HepG2 (cell line): ENCODE results near the gene DOCK9. TPM values are rescaled to one million over a fixed set of nuclear protein-coding genes. Genes with fewer than 3 reads are reported as not detected.

Experiments used
- ATAC-seq: fragments of 200-7000 bp; cut with Tn5 transposase; 3 replicates; pipeline ENCODE4 v1.9.1; 2020; ENCODE audit warnings: mild to moderate bottlenecking, moderate library complexity
- BruUV-seq: library from RNA; stranded (reverse); fragments of 400-500 nt; replicated peaks from 2 replicates; lab custom pipeline; 2021; lab: Mats Ljungman, UMichigan
- CTCF ChIA-PET: fragments of 300-600 bp; formaldehyde crosslinking; extraction: SDS; loops from one replicate; lab custom pipeline; 2021; ENCODE audit warnings: low total read pairs, inconsistent platforms, low intra/inter-chr PET ratio; lab: Yijun Ruan, JAX
- POLR2A ChIA-PET: fragments of 350-600 bp; sonication (Branson Sonifier 250); formaldehyde crosslinking; loops from one replicate; lab custom pipeline; 2020; ENCODE audit warnings: antibody characterized with exemption, inconsistent platforms; lab: Yijun Ruan, JAX
- DNase-seq: peaks from one replicate; pipeline ENCODE4 v3.0.0-alpha.2; 2015; ENCODE audit warnings: low spot score
- FAIRE-seq: peaks from 3 replicates; lab custom pipeline; 2011; peaks lifted over from hg19 to GRCh38; lab: Jason Lieb, UNC
- H2AFZ ChIP-seq: one replicate; pipeline ENCODE4 v1.6.1; 2011; ENCODE audit warnings: low read length, inconsistent platforms
- H3K27ac ChIP-seq: fragments of 300-600 bp; 3 replicates; pipeline ENCODE4 v1.8.0; 2011; ENCODE audit warnings: mixed run types, mild to moderate bottlenecking, mixed read lengths, low read length, inconsistent platforms; ENCODE audit not compliant: insufficient read depth; ENCODE audit errors: extremely low read length
- H3K27me3 ChIP-seq, 2 experiments: fragments of 200-600 bp in 1 of 2; 2 replicates in 1 of 2; 3 replicates in 1 of 2; pipeline versions ENCODE4 v1.6.0 to v1.8.0; 2011; ENCODE audit warnings: low read length in 2 of 2, mild to moderate bottlenecking in 2 of 2, moderate library complexity in 2 of 2, inconsistent platforms in 1 of 2; ENCODE audit not compliant: insufficient read depth in 2 of 2, control insufficient read depth in 1 of 2
- H3K36me3 ChIP-seq, 2 experiments: fragments of 200-600 bp in 1 of 2; replicated peaks in 1 of 2; 2 replicates in 1 of 2; 3 replicates in 1 of 2; pipeline versions ENCODE4 v1.5.1 to v1.8.0; 2011; ENCODE audit warnings: low read length in 2 of 2, inconsistent platforms in 1 of 2; ENCODE audit not compliant: insufficient read depth in 2 of 2, control insufficient read depth in 1 of 2
- H3K4me1 ChIP-seq: 2 replicates; pipeline ENCODE4 v1.5.1; 2012; ENCODE audit warnings: low read length, inconsistent platforms; ENCODE audit not compliant: insufficient read depth
- H3K4me2 ChIP-seq: 2 replicates; pipeline ENCODE4 v1.6.0; 2011; ENCODE audit warnings: low read depth, low read length, inconsistent platforms
- H3K4me3 ChIP-seq, 3 experiments: fragments of 200-600 bp in 1 of 3; sonication (generic), shearing (Covaris generic) in 1 of 3; replicated peaks in 1 of 3; 2 replicates each; pipeline ENCODE4 v1.5.1; 2011 to 2016; ENCODE audit warnings: low read length in 3 of 3, inconsistent platforms in 2 of 3, low read depth in 2 of 3, mild to moderate bottlenecking in 2 of 3, control low read depth in 1 of 3, mixed read lengths in 1 of 3; ENCODE audit not compliant: insufficient read depth in 1 of 3
- H3K79me2 ChIP-seq: one replicate; pipeline ENCODE4 v1.6.1; 2011; ENCODE audit warnings: low read length, inconsistent platforms; ENCODE audit not compliant: insufficient read depth
- H3K9ac ChIP-seq: 2 replicates; pipeline ENCODE4 v1.6.0; 2011; ENCODE audit warnings: mild to moderate bottlenecking, low read depth, low read length, inconsistent platforms; ENCODE audit not compliant: insufficient read depth
- H3K9me3 ChIP-seq: 2 replicates; pipeline ENCODE4 v1.5.1; 2012; ENCODE audit warnings: mild to moderate bottlenecking, low read length
- H4K20me1 ChIP-seq: 2 replicates; pipeline ENCODE4 v1.6.0; 2011; ENCODE audit warnings: inconsistent platforms, mild to moderate bottlenecking, low read length, moderate library complexity; ENCODE audit not compliant: insufficient read depth
- BCL3 ChIP-seq: sonication (generic); formaldehyde crosslinking; IDR thresholded peaks from 2 replicates; pipeline ENCODE4 v1.5.1; 2020; ENCODE audit warnings: mild to moderate bottlenecking, missing genetic modification reagents, moderate library complexity
- CEBPB ChIP-seq: IDR thresholded peaks from 2 replicates; pipeline ENCODE4 v1.6.1; 2011; ENCODE audit warnings: low read depth, low read length, improper control_type of control experiment, borderline replicate concordance
- DMAP1 ChIP-seq: IDR thresholded peaks from 2 replicates; pipeline ENCODE4 v1.6.1; 2016
- EP300 ChIP-seq, 3 experiments: sonication (generic) in 1 of 3; formaldehyde crosslinking in 1 of 3; IDR thresholded peaks; 2 replicates each; pipeline versions ENCODE4 v1.5.1 to v1.6.1; 2011 to 2020; ENCODE audit warnings: low read depth in 2 of 3, low read length in 2 of 3, borderline replicate concordance in 1 of 3, improper control_type of control experiment in 1 of 3, mild to moderate bottlenecking in 1 of 3, missing genetic modification reagents in 1 of 3, moderate library complexity in 1 of 3
- MEF2D ChIP-seq: sonication (generic); formaldehyde crosslinking; IDR thresholded peaks from 2 replicates; pipeline ENCODE4 v1.5.1; 2020; ENCODE audit warnings: mild to moderate bottlenecking, missing genetic modification reagents
- NCOA1 ChIP-seq: sonication (generic); formaldehyde crosslinking; IDR thresholded peaks from 2 replicates; pipeline ENCODE4 v1.9.0; 2021; ENCODE audit warnings: missing genetic modification reagents
- PBX3 ChIP-seq: sonication (generic); formaldehyde crosslinking; IDR thresholded peaks from 2 replicates; pipeline ENCODE4 v1.8.1; 2023; ENCODE audit warnings: missing genetic modification reagents, inconsistent platforms, borderline replicate concordance
- PHB2 ChIP-seq: fragments of 450-650 bp; IDR thresholded peaks from 2 replicates; pipeline ENCODE4 v1.6.1; 2018; ENCODE audit not compliant: partially characterized antibody
- SMAD3 ChIP-seq: sonication (generic); formaldehyde crosslinking; IDR thresholded peaks from 2 replicates; pipeline ENCODE4 v1.4.0; 2020; ENCODE audit warnings: missing genetic modification reagents
- SYNCRIP ChIP-seq: fragments of 200-400 bp; formaldehyde crosslinking; IDR thresholded peaks from 2 replicates; pipeline ENCODE4 v1.6.1; 2018; ENCODE audit warnings: mild to moderate bottlenecking, low read depth, low read length; ENCODE audit not compliant: insufficient read depth
- TARDBP ChIP-seq: sonication (generic); formaldehyde crosslinking; IDR thresholded peaks from 2 replicates; pipeline ENCODE4 v1.8.0; 2022; ENCODE audit warnings: mild to moderate bottlenecking, missing genetic modification reagents
- TP53 ChIP-seq: sonication (generic); formaldehyde crosslinking; conservative IDR thresholded peaks from 2 replicates; pipeline ENCODE4 v1.4.0; 2020; ENCODE audit warnings: missing genetic modification reagents
- ZNF24 ChIP-seq: fragments of 450-650 bp; IDR thresholded peaks from 2 replicates; pipeline ENCODE4 v1.6.1; 2017; ENCODE audit warnings: antibody characterized with exemption, mild to moderate bottlenecking
- ZNF614 ChIP-seq: IDR thresholded peaks from 2 replicates; pipeline ENCODE4 v1.6.1; 2018; ENCODE audit warnings: missing biosample characterization, missing genetic modification reagents, inconsistent platforms, borderline replicate concordance
- WGBS: methylation state at CpG from one replicate; pipeline ENCODE4 v1.1.6; 2017; ENCODE audit warnings: low lambda C conversion rate; 5-methylcytosine and 5-hydroxymethylcytosine counted together
- in situ Hi-C: cut with HindIII; loops from 2 replicates; pipeline ENCODE4 v1.10.0; 2017; ENCODE audit warnings: low pct_unique_long_range_greater_than_20kb; ENCODE audit not compliant: extremely low pct_ligation_motif_present
- intact Hi-C: fragments of 100-400 bp; cut with micrococcal nuclease; formaldehyde crosslinking; loops from one replicate; pipeline ENCODE4 v1.10.0; 2022; ENCODE audit not compliant: unreplicated experiment
- polyA plus RNA-seq, 8 experiments: library from polyadenylated mRNA; depleted of rRNA in 3 of 8; stranded (reverse) in 7 of 8; unstranded in 1 of 8; fragments of >200 nt; fragmentation: Illumina TruSeq in 4 of 8; extraction: Trizol in 4 of 8; gene quantifications; 2 replicates each; pipeline versions ENCODE4 v1.2.1 to v1.2.3, GENCODE V29; 2011 to 2016; ENCODE audit warnings: low read depth in 4 of 8, missing spikeins in 1 of 8, mixed read lengths in 1 of 8; ENCODE audit not compliant: insufficient read depth in 1 of 8
- total RNA-seq, 5 experiments: library from RNA; depleted of rRNA; stranded (reverse); fragments of >200 nt; fragmentation: Illumina TruSeq; extraction: Trizol; gene quantifications; 2 replicates each; pipeline ENCODE4 v1.2.3, GENCODE V29; 2016; ENCODE audit warnings: low read depth in 1 of 5
- TF ChIP-seq, protein P1 (sequence below): sonication (generic); formaldehyde crosslinking; IDR thresholded peaks from 2 replicates; pipeline ENCODE4 v1.5.0; 2020; ENCODE audit warnings: missing genetic modification reagents

Gene DOCK9
- total and polyA plus RNA-seq, 2 of the 13 experiments (the other 11 are each of a cell fraction or from before 2014, with no cell fraction given), result 0.44 to 0.97 TPM

- CTCF ChIA-PET, result no interaction called here
- POLR2A ChIA-PET, result no interaction called here
- in situ Hi-C loops (no loop called here), intact Hi-C loops (no loop called here)
- DNase-seq (no peak), FAIRE-seq (no peak), ATAC-seq (no peak)
- 36% methylated on average over 4 of the region's 4 CpGs for WGBS
- H3K4me1 ChIP-seq, result peaks cover 7% of the 10 kb centered on the region; the same call in 1 of the 2 replicates
- H3K4me3 ChIP-seq, result no peak overlapping the region
- BruUV-seq, result no TSS peak
- no peaks in the 10 kb centered on the region for H3K79me2 ChIP-seq
- H3K4me2 ChIP-seq, result no peak overlapping the region
- no peaks in the 10 kb centered on the region for H3K36me3 ChIP-seq
- no peak overlapping the region for H3K27ac ChIP-seq
- H3K9me3 ChIP-seq, result no peaks in the 10 kb centered on the region
- H3K27me3 ChIP-seq, result peaks cover 0 to 1% of the 10 kb centered on the region in 2 experiments; a peak in 1 of 5 replicates
- TF ChIP-seq ZNF614 (CRISPR knock-in tag), result no peak
- TF ChIP-seq PHB2, result no peak
- no peak for TF ChIP-seq ZNF24
- TF ChIP-seq EP300 (IDR thresholded peaks at IDR 0.05; ENCODE audit: low read depth in 2 of 2, low read length in 2 of 2), result no peak
- no peak for TF ChIP-seq EP300 (CRISPR knock-in tag; IDR thresholded peaks at IDR 0.05; ENCODE audit: borderline replicate concordance)
- TF ChIP-seq, protein P1, sequence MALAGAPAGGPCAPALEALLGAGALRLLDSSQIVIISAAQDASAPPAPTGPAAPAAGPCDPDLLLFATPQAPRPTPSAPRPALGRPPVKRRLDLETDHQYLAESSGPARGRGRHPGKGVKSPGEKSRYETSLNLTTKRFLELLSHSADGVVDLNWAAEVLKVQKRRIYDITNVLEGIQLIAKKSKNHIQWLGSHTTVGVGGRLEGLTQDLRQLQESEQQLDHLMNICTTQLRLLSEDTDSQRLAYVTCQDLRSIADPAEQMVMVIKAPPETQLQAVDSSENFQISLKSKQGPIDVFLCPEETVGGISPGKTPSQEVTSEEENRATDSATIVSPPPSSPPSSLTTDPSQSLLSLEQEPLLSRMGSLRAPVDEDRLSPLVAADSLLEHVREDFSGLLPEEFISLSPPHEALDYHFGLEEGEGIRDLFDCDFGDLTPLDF (CRISPR knock-in tag), result no peak
- TF ChIP-seq DMAP1 (CRISPR knock-in tag), result no peak
- TF ChIP-seq SYNCRIP, result no peak
- no peak for TF ChIP-seq BCL3 (CRISPR knock-in tag)
- no peak for TF ChIP-seq CEBPB
- TF ChIP-seq NCOA1 (CRISPR knock-in tag), result no peak
- TF ChIP-seq MEF2D (CRISPR knock-in tag), result no peak
- TF ChIP-seq TARDBP (CRISPR knock-in tag), result no peak
- no peak for TF ChIP-seq TP53
- no peak for TF ChIP-seq PBX3
- no peak for TF ChIP-seq SMAD3
- H4K20me1 ChIP-seq, result no peaks in the 10 kb centered on the region
- no peak overlapping the region for H2AFZ ChIP-seq
- no peak overlapping the region for H3K9ac ChIP-seq
Measured at GRCh38 chr13:98972627-98973026, 5.2 kb downstream of the DOCK9 start.
